Glomerular visceral epithelial cell (primary cell): ENCODE results near the gene ZNF33B.
"Not testable (repeated sequence)": the region's sequence is repeated elsewhere in the genome, so short reads cannot be mapped to it uniquely, and the experiment has no call there.

ENCODE experiments used
- DNase-seq: peaks from one replicate; pipeline ENCODE4 v3.0.0-alpha.2; 2016; ENCODE audit errors: extremely low spot score

The ZNF33B gene

GRCh38 chr10:42638055-42638820, at the start of gene ZNF33B:
Gene ZNF33B, minus strand, starts transcription at chr10:42638570. Its CDS starts 1,642 bp downstream, at chr10:42636928.
- DNase-seq: peak; percentile 95

DNA sequence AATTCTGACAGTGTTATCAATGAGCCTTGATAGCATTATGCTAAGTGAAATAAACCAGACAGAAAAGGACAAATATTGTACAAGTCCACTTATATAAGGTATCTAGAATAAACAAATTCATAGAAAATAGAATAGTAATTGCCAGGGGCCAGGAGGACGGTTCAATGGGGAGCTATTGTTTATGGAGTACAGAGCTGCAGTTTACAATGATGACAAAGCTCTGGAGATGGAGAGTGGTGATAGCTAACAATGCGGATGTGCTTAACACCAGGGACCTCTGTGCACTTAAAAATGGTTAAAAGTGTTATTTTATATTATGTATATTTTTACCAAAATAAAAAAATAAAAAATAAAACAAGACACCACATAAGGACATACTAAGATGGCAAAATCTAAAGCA, 46.1 kb upstream of the ZNF33B start:
- no peak for DNase-seq

DNA sequence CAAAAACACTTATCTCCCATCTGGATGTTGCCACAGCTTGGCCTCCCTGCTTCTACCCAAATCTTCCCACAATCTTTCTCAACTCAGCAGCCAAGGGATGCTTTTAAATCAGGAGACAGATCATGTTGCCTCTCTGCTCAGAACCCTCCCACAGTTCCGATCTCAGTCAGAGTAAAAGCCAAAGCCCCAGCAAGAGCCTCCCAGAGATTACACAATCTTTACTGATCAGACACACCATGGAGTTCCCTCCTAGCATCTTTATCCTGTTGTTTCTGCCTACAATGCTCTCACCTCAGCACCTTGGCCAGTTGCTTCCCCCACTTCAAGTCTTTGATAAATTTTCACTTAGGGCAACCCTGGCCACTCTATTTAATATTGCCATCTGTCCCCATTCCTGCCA, 41.9 kb upstream of the ZNF33B start:
- no peak for DNase-seq

- DNase-seq: not testable (repeated sequence)
These were observed 27.0 kb upstream of the ZNF33B start for GRCh38 chr10:42665181-42665979.

- DNase-seq: no peak
These were observed 16.0 kb upstream of the ZNF33B start for GRCh38 chr10:42654419-42654818.

- no peak for DNase-seq
These were observed 14.5 kb upstream of the ZNF33B start for GRCh38 chr10:42652858-42653257.

GRCh38 chr10:42650374-42650773, 12.0 kb upstream of the ZNF33B start:
- DNase-seq: no peak

DNA sequence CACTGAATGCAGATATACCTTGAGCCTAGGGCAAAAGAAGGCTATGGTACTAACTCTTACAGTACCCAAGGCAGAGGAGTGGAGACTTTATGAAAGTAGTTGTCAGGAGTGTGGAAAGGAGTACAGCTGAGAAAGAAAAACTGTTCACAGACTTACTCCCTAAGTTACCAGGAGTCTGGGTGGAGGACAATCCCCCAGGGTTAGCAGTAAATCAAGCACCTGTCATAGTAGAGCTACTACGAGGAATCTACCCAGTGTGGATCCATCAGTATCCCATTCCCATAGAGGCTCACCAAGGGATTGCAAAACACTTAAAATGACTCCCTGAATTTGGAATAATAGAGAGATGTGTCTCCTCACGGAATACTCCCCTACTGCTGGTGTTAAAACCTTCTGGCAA, 10.1 kb upstream of the ZNF33B start:
- DNase-seq: no peak

DNA sequence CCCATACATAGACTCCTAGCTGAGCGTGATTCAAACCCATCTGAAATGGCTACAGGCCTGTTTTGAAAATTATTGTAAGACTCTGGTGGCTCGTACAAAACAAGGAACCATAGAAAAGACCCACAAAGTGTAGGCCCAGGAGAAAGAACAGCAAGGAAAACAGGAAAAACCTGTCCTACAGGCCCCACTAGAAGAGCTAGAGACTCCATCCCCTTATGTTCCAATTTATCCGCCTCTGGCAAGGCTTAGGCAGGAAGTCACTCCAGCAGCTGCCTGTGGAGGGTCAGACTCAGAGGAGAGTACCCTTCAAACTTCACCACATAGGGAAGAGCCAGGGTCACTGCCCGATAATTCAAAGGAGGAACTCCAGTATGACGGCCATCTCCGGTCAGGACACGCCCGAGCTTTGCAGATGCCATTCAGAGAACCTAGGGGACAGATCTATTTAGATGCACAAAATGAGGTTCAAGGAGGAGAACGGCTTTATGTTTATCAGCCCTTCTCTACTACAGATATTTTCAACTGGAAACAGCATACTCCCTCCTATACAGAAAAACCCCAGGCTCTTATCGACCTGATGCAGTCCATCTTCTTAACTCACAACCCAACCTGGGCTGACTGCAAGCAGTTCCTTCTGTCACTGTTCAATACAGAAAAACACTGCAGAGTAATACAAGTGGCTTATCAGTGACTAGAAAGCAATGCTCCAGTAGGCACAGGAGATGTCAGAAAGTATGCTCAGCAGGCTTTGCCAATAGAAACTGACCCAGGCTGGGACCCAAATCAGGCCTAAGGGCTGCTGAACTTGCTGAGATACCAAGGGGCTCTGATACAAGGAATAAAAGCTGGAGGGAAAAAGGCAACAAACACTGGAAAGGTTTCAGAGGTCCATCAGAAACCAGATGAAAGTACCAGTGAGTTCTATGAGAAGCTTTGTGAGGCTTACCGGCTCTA, 8.6 kb upstream of the ZNF33B start:
- no peak for DNase-seq

DNA sequence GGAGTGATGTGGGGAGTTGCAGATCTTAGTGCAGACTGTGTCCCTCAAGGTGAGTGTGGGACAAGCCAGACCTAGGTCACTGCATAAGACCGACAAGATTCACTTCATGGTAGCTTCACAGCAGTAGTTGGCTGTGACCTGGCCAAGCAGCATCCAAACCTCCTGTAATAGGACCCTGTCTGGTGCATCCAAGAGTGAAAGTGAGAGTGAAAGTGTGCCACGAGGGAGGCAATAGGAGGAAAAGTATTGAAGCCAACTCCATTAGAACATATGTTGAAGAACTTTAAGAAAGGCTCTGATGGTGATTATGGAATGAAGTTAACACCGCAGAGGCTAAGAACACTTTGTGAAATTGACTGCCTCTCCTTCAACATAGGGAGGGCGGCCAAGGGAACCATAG, 7.8 kb upstream of the ZNF33B start:
- DNase-seq: no peak

- DNase-seq: no peak
These were observed 7.1 kb upstream of the ZNF33B start for GRCh38 chr10:42645516-42645915.

DNA sequence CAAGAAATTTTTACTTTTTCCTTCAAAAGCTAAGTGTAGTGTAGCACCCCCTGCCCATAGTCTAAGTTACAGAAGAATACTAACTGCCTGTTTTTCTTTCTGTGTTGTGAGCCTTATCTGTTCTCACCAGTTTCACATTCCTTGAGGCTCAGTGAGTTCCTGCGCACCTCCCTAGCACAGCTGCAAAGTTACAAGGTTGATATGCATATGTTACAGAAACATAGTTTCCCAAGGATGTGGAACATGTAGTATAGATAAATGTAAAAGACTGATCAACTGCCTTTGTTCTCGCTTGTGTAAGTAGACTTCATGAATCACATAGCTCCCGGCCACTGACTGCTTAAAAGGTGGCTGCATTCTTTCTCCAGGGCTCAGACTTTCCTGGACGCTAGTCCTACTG, 6.7 kb upstream of the ZNF33B start:
- no peak for DNase-seq

DNA sequence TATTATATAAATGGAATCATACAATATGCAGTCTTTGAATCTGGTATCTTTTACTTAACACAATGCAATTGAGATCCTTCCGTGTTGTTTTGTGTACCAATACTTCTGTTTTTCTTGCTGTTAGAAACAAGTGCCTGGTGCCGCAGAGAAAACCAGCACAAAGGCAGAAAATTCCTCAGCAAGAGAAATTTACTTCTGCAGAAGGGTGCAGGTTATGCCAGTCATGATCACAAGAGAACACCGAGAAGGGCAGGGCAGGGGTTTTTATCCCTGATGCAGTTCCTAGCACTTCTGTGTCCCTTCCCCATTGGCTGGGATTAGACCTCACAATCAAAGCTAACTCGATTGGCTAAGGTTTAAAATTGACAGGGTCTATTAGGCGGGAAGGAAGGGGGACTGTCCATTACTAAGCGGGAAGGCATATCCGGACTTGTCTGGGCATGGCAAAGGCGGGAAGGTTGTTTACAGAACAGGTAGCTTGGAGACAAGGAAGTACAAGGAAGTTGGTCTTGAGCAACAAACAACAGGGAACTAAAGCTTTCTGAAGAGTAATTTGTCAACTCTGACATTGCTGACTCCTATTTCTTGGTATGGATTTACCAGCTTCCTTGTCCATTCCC, 2.4 kb upstream of the ZNF33B start:
- DNase-seq: no peak

DNA sequence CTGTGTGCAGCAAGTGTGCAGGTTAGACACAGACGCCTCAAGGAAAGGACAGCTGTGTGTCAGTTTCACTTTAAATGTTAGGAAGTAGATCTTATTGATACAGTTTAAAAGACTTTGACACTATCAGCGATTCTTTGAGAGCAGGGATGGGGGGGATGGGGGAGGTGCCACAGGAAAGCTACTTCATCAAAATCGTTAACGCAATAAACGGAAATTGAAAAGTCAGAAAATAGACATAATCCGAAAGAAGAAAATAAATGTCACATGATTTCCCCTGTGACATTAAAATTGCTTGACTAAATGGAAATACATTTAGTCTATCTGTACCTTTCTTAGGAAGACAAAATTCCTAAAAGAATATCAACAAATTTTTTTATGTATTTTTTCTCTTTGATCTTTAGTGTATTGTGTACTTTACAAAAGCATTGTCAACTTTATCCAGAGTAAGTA, 476 bp upstream of the ZNF33B start:
- no peak for DNase-seq

- no peak for DNase-seq
These were observed 719 bp downstream of the ZNF33B start for GRCh38 chr10:42637648-42638054.

- no peak for DNase-seq
These were observed 1.2 kb downstream of the ZNF33B start for GRCh38 chr10:42637142-42637541.

- DNase-seq: no peak
These were observed 3.3 kb downstream of the ZNF33B start for GRCh38 chr10:42635098-42635497.

DNA sequence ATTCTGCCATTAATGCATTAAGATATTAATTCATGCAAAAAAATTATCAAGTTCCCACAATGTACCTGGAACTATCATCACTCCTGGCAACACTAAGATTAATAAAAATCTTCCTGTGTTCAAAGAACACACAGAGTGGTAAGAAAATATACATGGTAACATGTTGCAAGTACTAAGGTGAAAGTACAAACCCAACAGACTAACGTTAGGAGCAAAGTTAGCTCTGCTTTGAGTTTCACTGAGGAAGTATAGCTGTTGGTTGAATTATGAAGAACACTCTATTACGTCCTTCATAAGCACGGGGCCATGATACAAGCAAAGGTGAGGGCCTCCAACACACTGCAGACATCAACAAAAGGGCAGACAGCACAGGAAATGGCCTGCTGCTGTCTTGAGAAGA, 5.8 kb downstream of the ZNF33B start:
- DNase-seq: no peak

DNA sequence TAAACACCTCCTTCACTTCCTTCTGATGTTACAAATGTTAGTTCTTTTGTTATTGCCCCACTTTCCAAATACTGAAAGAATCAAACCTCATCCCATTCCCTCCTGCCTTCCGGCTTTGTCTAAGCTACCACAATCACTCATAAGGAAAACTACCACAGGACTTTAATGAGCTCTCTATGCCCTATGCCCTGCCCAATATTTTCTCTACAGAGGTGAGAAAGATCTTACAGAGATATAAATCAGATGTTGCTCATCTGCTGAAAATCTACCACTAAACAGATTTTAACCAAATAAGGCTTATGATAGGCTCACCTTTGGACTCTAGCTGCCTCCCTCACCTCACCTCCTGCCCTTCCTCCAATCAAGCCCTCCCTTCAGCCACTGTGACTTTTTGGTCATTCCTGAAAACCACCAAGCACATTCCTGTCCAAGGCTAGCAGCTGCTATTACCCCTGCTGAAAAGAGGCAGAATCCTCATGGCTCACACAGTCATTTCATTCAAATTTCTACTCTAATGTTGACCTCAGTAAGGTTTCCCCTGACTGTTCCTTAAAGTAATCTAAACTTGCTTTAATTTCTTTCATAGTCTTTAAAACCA, 7.7 kb downstream of the ZNF33B start:
- DNase-seq: peak; percentile 42

DNA sequence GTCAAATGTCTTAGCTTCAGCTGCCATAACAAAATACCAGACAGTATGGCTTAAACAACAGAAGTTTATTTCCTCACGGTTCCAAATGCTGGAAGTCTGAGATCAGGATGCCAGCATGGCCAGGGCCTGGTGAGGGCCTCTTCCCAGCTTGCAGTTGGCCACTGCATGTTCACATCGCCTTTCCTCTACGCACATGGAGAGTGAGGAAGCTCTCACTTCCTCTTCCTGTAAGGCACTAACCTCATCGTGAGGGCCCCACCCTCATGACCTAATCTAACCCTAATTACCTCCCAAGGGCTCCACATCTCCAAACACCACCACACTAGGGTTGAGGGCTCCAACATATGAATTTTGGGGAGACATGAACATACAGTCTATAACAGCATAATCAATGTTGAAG, 14.4 kb downstream of the ZNF33B start:
- DNase-seq: no peak

DNA sequence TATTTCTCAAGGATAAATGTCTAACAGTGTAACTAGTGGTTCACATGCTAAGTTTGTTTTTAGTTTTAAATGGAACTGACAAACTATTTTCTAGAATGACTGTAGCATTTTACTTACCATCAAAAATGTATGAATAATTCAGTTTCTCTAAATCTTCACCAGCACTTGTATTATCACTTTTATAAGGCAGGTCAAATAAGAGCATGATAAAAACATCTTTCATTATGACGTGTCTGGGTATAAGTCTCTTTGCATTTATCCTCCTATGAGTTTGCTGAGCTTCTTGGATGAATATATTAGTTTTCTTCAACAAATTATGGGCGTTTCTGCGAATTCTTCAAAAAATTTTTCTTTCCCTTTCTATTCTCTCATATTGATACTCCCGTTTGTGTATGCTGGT, 19.9 kb downstream of the ZNF33B start:
- no peak for DNase-seq
